T47D (cell line): ENCODE results near the gene GNA15.
"Not testable (repeated sequence)": the region's sequence is repeated elsewhere in the genome, so short reads cannot be mapped to it uniquely, and the experiment has no call there.

Experiments
- DNase-seq, 2 experiments: peaks; one replicate each; pipeline versions ENCODE4 v3.0.0 to v3.0.0-alpha.2; 2011 to 2012; ENCODE audit warnings: low read depth in 1 of 2, low spot score in 1 of 2
- JUND ChIP-seq: IDR thresholded peaks from 2 replicates; pipeline ENCODE4 v1.6.1; 2012; ENCODE audit warnings: low read depth
- in situ Hi-C: cut with HindIII; loops from 2 replicates; pipeline ENCODE4 v1.10.0; 2016; ENCODE audit warnings: low sequenced_read_pairs, low pct_unique_long_range_greater_than_20kb

Gene GNA15, protein sequence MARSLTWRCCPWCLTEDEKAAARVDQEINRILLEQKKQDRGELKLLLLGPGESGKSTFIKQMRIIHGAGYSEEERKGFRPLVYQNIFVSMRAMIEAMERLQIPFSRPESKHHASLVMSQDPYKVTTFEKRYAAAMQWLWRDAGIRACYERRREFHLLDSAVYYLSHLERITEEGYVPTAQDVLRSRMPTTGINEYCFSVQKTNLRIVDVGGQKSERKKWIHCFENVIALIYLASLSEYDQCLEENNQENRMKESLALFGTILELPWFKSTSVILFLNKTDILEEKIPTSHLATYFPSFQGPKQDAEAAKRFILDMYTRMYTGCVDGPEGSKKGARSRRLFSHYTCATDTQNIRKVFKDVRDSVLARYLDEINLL

GRCh38 chr19:3135961-3136683 lies at the start of gene GNA15:
GNA15 (plus strand) TSS chr19:3136033; CDS start chr19:3136451, 418 bp downstream.
- DNase-seq, result no peak
- TF ChIP-seq JUND, result no peak
- in situ Hi-C loops, result no loop called here

- no peak for DNase-seq
- in situ Hi-C loops, result no loop called here
- no peak for TF ChIP-seq JUND
These were observed 48.1 kb upstream of the GNA15 start for GRCh38 chr19:3087769-3088168.

DNA sequence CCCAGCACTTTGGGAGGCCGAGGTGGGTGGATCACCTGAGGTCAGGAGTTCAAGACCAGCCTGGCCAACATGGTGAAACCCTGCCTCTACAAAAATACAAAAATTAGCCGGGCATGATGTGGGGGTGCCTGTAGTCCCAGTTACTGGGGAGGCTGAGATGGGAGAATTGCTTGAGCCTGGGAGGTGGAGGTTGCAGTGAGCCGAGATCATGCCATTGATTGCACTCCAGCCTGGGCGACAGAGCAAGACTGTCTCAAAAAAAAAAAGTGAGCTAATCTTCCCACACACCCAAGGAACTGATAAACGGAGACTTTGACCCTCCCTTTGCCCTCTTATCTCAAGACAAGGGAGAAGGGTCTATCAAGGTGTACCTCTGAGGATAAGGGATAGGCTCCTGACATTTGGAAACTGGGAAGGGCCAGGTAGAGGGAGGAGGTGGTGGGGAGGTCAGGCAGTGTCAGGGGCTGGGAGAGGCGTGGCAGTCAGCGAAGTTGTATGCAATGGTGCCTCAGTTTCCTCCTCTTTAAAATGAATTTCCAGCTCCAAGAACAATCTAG lies 46.5 kb upstream of the GNA15 start:
- in situ Hi-C loops, DNase-seq: not testable (repeated sequence)

- DNase-seq, result no peak
- no peak for TF ChIP-seq JUND
- in situ Hi-C loops, result no loop called here
These were observed 41.0 kb upstream of the GNA15 start for GRCh38 chr19:3094601-3095440.

GRCh38 chr19:3095441-3096191 lies 40.2 kb upstream of the GNA15 start:
- no peak for DNase-seq
- in situ Hi-C loops, result no loop called here
- TF ChIP-seq JUND, result no peak

DNA sequence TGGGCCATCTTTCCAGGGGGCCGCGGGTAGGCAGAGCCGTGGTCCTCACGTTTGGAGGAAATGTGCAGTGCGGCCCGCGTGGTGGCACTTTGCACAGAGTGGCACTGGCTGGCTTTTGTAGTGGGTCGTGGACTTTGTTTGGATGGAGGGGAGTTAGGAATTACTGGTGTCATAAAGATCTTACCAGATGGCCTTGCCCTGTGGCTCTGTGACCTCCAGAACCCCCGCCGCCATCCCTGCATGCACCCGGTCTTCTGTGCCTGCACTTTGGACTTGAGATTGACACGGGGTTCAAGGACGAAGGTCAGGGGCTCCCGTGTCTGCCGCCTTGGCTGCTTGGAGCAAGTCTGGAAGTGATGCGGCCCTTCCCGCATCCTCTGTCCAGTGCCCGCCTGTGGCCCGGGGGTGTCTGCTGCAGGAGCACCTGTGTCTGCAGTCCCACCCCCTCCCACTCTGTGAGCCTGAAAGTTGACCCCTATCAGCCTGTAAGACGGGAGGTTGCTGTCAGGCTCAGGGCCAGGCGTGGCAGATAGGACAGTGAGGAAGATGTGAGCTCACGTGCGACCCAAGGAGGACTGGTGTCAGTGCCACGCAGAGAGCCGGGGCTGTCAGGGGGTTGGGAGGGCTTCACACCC lies 39.4 kb upstream of the GNA15 start:
- in situ Hi-C loops, result no loop called here
- DNase-seq, result no peak

GRCh38 chr19:3096902-3097326 lies 38.9 kb upstream of the GNA15 start:
- no peak for TF ChIP-seq JUND
- no peak for DNase-seq
- in situ Hi-C loops, result no loop called here

More for the DNA sequence above, 39.4 kb upstream of the GNA15 start:
- no peak for TF ChIP-seq JUND

DNA sequence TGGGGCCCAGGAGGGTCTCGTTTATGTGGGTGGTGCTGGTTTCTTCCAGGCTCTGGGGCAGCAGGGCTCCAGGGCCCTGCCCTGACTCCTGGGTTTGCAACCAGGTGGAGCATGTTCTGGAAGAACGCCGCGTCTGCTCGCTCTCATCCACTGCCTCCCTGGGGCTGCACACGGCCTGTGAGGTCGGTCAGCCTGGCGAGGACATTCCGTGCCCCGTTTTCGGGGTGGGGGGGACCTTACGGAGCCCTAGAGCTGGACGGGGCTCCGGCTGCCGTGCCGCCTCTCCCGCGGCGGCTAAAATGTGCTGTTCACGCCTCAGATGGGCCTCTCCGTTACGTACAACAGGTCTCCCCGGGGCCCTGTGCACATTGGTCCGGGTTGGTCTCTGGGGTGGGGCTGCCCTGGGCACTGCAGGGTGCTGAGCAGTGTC lies 38.4 kb upstream of the GNA15 start:
- no peak for TF ChIP-seq JUND
- in situ Hi-C loops, result no loop called here
- no peak for DNase-seq

DNA sequence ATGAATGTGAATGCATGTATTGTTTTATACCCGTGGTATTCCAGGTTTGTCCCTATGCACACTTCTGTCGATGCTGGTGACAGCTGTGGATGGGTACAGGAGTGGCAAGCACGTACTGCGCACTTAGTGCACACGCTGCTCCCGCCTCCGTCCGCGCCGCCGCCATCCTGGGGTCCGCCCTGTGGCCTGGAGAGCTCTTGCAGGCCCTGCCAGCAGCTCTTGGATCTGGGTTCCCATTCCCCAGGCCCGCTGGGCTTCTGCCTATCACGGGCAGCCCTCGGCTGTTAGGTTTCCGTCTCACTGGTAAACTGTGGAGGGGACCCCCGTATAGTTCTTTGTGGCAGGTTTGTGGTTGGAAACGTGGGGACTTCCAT lies 37.7 kb upstream of the GNA15 start:
- in situ Hi-C loops, result no loop called here
- TF ChIP-seq JUND, result no peak
- no peak for DNase-seq

GRCh38 chr19:3098515-3099346 lies 37.1 kb upstream of the GNA15 start:
- TF ChIP-seq JUND, result no peak
- in situ Hi-C loops, result no loop called here
- DNase-seq, result no peak
